ENCODE data around the gene SUN1.

SUN1 gene

GRCh38 chr7:875476-876076 lies 43.3 kb downstream of the SUN1 start:
- no peak for FAIRE-seq
- no peak for DNase-seq (ENCODE audit: insufficient read length, low spot score)

- DNase-seq (ENCODE audit: insufficient read length, low spot score) (peak; percentile 96), FAIRE-seq (peak; percentile 100)
Observed at GRCh38 chr7:876077-876971, 44.0 kb downstream of the SUN1 start, which contains the start of gene GET4. GET4 (plus strand) TSS chr7:876554; CDS start chr7:876646, 92 bp downstream.

- FAIRE-seq, result no peak
- no peak for DNase-seq (ENCODE audit: insufficient read length, low spot score)
Observed at GRCh38 chr7:876972-877311, 44.7 kb downstream of the SUN1 start.

GRCh38 chr7:877312-878232 lies 45.3 kb downstream of the SUN1 start:
- DNase-seq (ENCODE audit: insufficient read length, low spot score), result no peak
- no peak for FAIRE-seq

- no peak for DNase-seq (ENCODE audit: insufficient read length, low spot score)
- no peak for FAIRE-seq
Observed at GRCh38 chr7:879093-879492, 46.8 kb downstream of the SUN1 start.

- FAIRE-seq (no peak), DNase-seq (ENCODE audit: insufficient read length, low spot score) (no peak)
Observed at GRCh38 chr7:879706-880105, 47.4 kb downstream of the SUN1 start.

- FAIRE-seq, result no peak
Observed at GRCh38 chr7:880450-880849, 48.2 kb downstream of the SUN1 start.

GRCh38 chr7:881441-882234 lies 49.4 kb downstream of the SUN1 start:
- DNase-seq (ENCODE audit: insufficient read length, low spot score), result no peak
- FAIRE-seq, result no peak

More at GRCh38 chr7:880450-880849, 48.2 kb downstream of the SUN1 start:
- DNase-seq (ENCODE audit: insufficient read length, low spot score), result no peak

- FAIRE-seq (no peak), DNase-seq (ENCODE audit: insufficient read length, low spot score) (no peak)
Observed at GRCh38 chr7:882336-883035, 50.2 kb downstream of the SUN1 start.

- no peak for FAIRE-seq
Observed at GRCh38 chr7:883055-884021, 51.1 kb downstream of the SUN1 start.

GRCh38 chr7:884191-885003 lies 52.1 kb downstream of the SUN1 start:
- DNase-seq (ENCODE audit: insufficient read length, low spot score), result no peak
- FAIRE-seq, result no peak

More at GRCh38 chr7:883055-884021, 51.1 kb downstream of the SUN1 start:
- DNase-seq (ENCODE audit: insufficient read length, low spot score), result no peak

GRCh38 chr7:885261-885892 lies 53.1 kb downstream of the SUN1 start:
- peak; percentile 63 for FAIRE-seq
- no peak for DNase-seq (ENCODE audit: insufficient read length, low spot score)

- DNase-seq (ENCODE audit: insufficient read length, low spot score) (no peak), FAIRE-seq (peak; percentile 58)
Observed at GRCh38 chr7:885893-886625, 53.8 kb downstream of the SUN1 start.

- DNase-seq (ENCODE audit: insufficient read length, low spot score), result no peak
Observed at GRCh38 chr7:886626-887487, 54.6 kb downstream of the SUN1 start.

GRCh38 chr7:887488-887820 lies 55.2 kb downstream of the SUN1 start:
- FAIRE-seq (no peak), DNase-seq (ENCODE audit: insufficient read length, low spot score) (no peak)

More at GRCh38 chr7:886626-887487, 54.6 kb downstream of the SUN1 start:
- FAIRE-seq, result peak; percentile 69
